HL-60 (cell line): Measurements from ENCODE around the gene CCDC83.

Experiments
- DNase-seq, 2 experiments: peaks; one replicate each; pipeline ENCODE4 v3.0.0-alpha.2; 2010 to 2020; ENCODE audit warnings: low read depth in 1 of 2, low spot score in 1 of 2
- H3K27ac ChIP-seq: fragments of 250-450 bp; sonication (Bioruptor Pico); replicated peaks from 2 replicates; pipeline ENCODE4 v1.5.1; 2020; ENCODE audit warnings: mild to moderate bottlenecking, moderate library complexity
- H3K27me3 ChIP-seq: fragments of 250-450 bp; sonication (Bioruptor Pico); 2 replicates; pipeline ENCODE4 v1.5.1; 2021; ENCODE audit warnings: mild to moderate bottlenecking, moderate library complexity; ENCODE audit not compliant: insufficient read depth, poor library complexity, severe bottlenecking
- H3K4me3 ChIP-seq: replicated peaks from 2 replicates; pipeline ENCODE4 v1.5.1; 2011; ENCODE audit warnings: mild to moderate bottlenecking, control low read depth, low read length; ENCODE audit not compliant: insufficient read depth
- CTCF ChIP-seq: IDR thresholded peaks from one replicate; pipeline ENCODE4 v1.5.1; 2011; ENCODE audit warnings: low read length, control low read depth, inconsistent platforms; ENCODE audit not compliant: insufficient read depth
- GABPA ChIP-seq: IDR thresholded peaks from 2 replicates; pipeline ENCODE4 v1.6.1; 2012; ENCODE audit warnings: low read depth
- POLR2AphosphoS5 ChIP-seq: IDR thresholded peaks from 2 replicates; pipeline ENCODE4 v1.6.1; 2012; ENCODE audit warnings: low read depth
- REST ChIP-seq: IDR thresholded peaks from 2 replicates; pipeline ENCODE4 v1.6.1; 2012; ENCODE audit warnings: low read depth; ENCODE audit not compliant: insufficient replicate concordance
- SPI1 ChIP-seq: IDR thresholded peaks from 2 replicates; pipeline ENCODE4 v1.6.1; 2012; ENCODE audit warnings: low read depth, mild to moderate bottlenecking, borderline replicate concordance

Gene CCDC83

GRCh38 chr11:85819441-85819840 is 35.7 kb upstream of the CCDC83 start:
- Histone ChIP-seq H3K27ac (no peak overlapping the region), H3K4me3 (no peak overlapping the region), H3K27me3 (no peaks in the 10 kb centered on the region)
- TF ChIP-seq CTCF: no peak
- no peak for DNase-seq

GRCh38 chr11:85821636-85822035 is 33.5 kb upstream of the CCDC83 start:
- no peak for TF ChIP-seq SPI1
- Histone ChIP-seq H3K4me3 (no peak overlapping the region), H3K27ac (no peak overlapping the region), H3K27me3 (no peaks in the 10 kb centered on the region)
- no peak for DNase-seq

- DNase-seq: no peak
- Histone ChIP-seq H3K27ac (no peak overlapping the region), H3K4me3 (no peak overlapping the region), H3K27me3 (no peaks in the 10 kb centered on the region)
- TF ChIP-seq CTCF: no peak
These were observed 32.4 kb upstream of the CCDC83 start for GRCh38 chr11:85822814-85823213.

GRCh38 chr11:85823816-85824215 is 31.4 kb upstream of the CCDC83 start:
- DNase-seq: no peak
- no peaks in the 10 kb centered on the region for H3K27me3 ChIP-seq
- TF ChIP-seq GABPA (no peak), REST (no peak), CTCF (no peak), POLR2AphosphoS5 (no peak), SPI1 (no peak)
- H3K27ac ChIP-seq: no peak overlapping the region
- H3K4me3 ChIP-seq: no peak overlapping the region

- Histone ChIP-seq H3K27ac (no peak overlapping the region), H3K27me3 (no peaks in the 10 kb centered on the region), H3K4me3 (no peak overlapping the region)
- TF ChIP-seq CTCF: no peak
- no peak for DNase-seq
These were observed 29.6 kb upstream of the CCDC83 start for GRCh38 chr11:85825616-85826015.
